NAMALWA (cell line): Measurements from ENCODE around the gene DESI1.
"Not testable (repeated sequence)": the region's sequence is repeated elsewhere in the genome, so short reads cannot be mapped to it uniquely, and the experiment has no call there.

Experiments used
- DNase-seq: peaks from one replicate; pipeline ENCODE4 v3.0.0-alpha.2; 2015; ENCODE audit warnings: low spot score

DESI1 gene

GRCh38 chr22:41634610-41635009, 13.8 kb upstream of the DESI1 start:
- DNase-seq: not testable (repeated sequence)

- DNase-seq: not testable (repeated sequence)
These were observed 10.8 kb upstream of the DESI1 start for GRCh38 chr22:41631615-41632014.

DNA sequence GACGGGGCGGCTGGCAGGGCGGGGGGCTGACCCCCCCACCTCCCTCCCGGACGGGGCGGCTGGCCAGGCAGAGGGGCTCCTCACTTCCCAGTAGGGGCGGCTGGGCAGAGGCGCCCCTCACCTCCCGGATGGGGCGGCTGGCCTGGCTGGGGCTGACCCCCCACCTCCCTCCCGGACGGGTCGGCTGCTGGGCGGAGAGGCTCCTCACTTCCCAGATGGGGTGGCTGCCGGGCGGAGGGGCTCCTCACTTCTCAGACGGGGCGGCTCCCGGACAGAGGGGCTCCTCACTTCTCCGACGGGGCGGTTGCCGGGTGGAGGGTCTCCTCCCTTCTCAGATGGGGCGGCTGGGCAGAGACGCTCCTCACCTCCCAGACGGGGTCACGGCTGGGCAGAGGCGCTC, 10.3 kb upstream of the DESI1 start:
- DNase-seq: not testable (repeated sequence)

GRCh38 chr22:41625577-41625976, 4.7 kb upstream of the DESI1 start:
- DNase-seq: no peak

GRCh38 chr22:41621911-41622179, 1.0 kb upstream of the DESI1 start:
- DNase-seq: no peak

DNA sequence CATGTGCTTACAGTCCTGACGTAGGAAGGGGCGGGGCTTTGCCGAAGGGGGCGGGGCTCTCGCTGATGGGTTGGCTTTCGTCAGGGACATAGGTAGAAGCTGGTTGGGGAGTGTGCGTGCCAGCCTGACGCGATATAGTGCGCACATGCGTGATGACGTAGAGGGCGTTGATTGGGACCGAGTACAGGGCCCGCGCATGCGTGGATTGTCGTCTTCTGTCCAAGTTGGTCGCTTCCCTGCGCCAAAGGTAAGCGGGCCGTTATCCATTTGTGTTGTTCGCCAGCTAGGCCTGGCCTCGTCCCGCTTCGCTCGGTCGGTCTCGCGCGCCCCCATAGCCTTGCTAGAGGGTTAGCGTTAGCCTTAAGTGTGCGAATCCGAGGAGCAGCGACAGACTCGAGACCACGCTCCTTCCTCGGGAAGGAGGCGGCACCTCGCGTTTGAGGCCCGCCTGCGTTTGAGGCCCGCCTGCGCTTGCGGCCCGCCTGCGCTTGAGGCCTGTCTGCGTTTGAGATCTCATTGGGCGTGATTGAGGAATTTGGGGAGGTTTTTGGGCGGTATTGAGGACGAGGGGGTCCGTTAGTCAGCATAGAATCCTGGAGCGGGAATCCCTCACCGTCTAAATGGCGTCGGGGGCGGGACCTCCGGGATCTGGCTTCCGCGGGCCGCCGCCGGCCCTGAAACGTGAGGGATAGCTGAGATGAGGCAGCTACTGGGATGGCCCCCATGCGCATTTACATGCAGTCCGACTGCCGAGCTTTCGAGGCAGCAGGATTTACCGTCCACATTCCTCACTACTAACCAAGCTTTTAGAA, 462 bp upstream of the DESI1 start, which contains the start of gene XRCC6:
XRCC6 (plus strand) TSS at position 197 of the 812 bp plus-strand sequence. CDS start 710 bp downstream, outside the sequence.
- peak; percentile 99 for DNase-seq

DNA sequence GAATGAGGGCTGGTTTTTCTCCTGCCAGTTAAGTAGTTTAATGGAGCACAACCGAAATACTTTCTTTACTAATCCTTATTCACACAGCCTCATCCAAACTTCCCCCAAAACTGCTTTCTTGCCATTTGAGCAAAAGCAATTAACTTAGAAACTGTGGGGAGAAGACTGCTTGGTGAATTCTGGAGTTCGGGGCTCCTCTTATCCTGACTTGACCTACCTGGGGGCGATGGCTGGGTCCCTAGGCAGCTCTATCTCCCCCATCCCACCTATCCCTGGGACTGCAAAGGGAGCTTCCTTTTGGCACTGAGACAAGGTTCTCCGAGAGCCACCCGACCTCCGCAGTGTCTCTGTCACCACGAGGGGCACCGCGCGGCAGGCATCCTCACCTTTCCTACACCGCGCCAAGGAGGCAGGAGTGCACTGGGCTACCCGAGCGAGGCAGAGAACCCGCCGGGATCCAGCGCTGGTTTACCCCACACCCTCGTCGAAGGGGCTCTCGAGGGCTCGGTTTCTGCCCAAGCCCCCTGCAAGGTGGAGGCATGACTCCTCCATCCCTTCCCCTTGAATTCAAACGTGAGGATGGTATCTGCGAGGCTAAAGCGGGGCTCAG, 759 bp downstream of the DESI1 start:
- DNase-seq: peak; percentile 65

DNA sequence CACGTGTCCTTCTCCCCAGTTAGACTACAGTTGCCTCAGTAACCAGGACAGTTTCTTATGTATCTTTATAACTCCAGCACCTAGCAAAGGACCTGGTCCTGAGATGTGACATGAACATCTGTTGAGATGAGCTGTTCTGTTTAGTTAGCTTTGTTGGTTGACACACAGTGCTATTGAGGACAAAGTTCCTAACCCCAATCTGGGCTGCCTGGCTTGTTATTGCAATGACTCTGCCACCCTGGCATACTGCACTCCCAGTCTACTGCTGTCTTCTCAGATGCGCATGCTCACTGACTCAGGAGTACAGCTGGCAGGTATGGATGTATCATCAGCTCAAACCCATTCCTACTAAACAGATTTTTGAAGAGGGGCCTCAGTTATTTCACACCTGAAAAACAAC, 7.4 kb downstream of the DESI1 start:
- no peak for DNase-seq

DNA sequence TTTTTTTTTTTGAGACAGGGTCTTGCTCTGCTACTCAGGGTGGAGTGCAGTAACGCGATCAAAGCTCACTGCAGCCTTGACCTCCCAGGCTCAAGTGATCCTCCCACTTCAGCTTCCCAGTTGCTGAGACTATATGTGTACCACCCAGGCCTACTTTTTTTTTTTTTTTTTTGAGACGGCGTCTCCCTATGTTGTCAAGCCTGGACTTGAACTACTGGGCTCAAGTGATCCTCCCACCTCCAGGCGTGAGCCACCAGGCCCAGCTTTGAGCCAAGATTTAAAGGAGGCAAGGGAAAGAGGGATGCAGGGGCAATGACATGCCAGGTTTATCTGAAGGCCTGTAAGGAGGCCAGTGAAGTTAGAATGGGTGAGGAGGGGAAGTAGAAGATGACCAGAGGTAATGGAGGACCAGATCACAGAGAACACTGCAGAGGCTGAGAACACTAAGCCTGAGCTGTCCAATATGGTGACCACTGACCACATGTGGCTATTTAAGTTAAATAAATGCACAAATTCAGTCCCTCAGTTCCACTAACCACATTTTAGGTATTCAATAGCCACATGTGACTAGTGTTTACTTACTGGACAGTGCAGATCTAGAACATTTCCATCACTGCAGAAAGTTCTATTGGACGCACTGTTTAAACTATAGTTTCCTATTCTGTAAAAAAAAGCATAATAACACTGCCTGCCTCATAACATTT, 8.1 kb downstream of the DESI1 start:
- no peak for DNase-seq

DNA sequence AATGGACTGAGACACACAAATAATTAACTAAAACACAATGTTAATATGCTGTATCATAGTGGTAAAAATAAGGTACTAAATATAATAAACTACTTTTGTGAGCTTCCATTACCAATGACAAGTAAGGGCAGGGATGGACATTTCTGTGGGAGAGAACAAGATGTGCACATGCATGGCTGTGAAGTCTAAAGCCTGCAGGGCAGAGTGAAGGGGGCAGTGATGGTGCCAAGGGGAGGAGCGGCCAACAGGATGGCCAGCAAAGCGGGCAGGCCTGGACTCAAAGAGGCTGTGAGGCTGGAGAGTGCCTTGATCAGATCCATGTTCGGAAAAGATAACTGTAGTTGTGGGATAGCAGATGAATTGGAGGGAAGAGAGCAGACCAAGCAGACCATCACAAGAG, 12.5 kb downstream of the DESI1 start:
- no peak for DNase-seq

GRCh38 chr22:41603873-41604332, 16.9 kb downstream of the DESI1 start:
- no peak for DNase-seq

- no peak for DNase-seq
These were observed 19.9 kb downstream of the DESI1 start for GRCh38 chr22:41600976-41601375.

DNA sequence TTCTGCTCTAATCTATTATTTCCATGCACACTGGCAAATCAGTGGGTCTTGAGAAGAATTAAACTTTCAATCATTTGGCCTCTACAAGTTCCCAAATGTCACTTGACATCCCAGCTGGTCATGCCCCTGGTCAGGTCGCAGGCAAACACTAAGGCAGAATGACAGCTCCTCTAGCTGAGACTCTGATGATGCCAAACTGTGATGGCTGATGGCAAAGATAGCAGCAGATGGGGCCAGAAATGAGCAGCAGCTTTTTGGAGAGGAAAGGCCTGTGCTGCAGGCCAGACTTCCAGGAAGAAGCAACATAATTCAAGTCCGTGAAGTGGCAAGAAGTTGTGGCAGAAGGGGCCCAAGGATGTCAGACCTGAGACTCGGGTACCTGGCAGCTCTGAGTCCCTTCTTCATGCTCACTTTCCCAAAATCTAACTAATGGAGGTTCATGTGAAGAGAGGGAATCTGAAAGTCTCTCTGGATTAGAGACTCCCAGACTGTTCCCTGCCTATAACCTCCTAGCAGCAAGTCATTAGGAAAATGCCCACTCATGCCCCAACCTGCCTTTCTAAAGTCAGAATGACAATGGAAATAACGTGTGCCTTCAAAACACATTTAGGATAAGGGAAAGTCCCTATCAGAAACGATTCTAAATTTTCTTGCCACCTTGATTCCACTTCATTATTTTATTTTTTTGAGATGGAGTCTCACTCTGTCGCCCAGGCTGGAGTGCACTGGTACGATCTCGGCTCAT, 21.8 kb downstream of the DESI1 start:
- no peak for DNase-seq

- DNase-seq: no peak
These were observed 22.8 kb downstream of the DESI1 start for GRCh38 chr22:41598081-41598480.

DNA sequence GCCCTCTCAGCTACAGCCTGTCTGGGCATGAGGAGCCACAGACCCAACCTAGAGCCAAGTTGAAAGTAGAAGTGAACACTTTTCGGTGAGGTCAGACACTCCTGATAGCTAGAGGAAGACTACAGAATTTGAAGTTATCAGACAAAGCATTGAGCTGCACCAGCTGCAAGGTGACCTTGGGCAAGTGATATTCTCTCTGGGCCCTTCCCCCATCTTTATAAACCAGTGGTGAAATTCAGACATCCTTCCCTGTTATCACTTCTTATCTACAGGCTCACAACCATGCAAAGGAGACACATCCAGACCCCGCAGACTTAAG, 23.2 kb downstream of the DESI1 start:
- no peak for DNase-seq

DNA sequence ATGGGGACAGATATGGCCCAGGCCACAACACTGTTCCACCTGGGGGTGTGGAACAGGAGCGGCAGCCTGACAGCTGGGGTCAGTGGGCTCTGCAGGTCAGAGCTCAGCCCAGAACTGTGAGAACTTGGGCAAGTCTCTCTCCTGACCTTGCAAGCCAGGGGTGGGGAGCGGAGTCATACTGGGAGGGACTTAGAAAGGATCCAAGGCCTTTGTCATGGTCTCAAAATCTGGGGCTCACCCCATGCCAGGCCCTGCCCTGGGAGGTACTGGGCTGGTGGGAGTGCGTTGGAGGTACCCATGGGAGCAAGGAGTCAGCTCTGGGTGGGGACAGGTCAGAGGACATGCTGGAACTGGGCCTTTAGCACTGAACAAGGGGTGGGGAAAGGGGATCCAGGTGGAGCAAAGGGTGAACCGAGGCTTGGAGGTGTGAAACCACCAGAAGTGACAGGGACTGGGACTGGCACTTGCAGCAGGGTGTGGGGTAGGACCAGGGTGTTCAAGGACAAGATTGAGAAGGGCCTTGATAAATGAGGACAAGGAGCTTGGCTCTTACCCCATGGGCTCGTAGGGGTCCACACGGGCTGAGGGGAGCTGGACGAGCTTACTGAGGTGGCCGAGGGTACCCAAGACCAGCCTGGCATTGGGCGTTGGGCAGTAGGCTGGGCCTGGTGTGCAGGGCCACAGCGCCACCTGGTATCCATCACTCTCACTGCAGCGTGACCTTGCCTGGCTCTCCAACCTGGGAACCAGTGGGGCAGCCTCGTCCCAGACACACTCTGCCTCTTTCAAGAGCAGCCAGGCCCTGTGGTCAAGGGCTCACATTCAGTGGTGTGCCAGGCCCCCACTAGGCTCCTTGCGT, 23.8 kb downstream of the DESI1 start:
- peak; percentile 53 for DNase-seq

GRCh38 chr22:41595703-41596102, 25.1 kb downstream of the DESI1 start:
- DNase-seq: no peak

DNA sequence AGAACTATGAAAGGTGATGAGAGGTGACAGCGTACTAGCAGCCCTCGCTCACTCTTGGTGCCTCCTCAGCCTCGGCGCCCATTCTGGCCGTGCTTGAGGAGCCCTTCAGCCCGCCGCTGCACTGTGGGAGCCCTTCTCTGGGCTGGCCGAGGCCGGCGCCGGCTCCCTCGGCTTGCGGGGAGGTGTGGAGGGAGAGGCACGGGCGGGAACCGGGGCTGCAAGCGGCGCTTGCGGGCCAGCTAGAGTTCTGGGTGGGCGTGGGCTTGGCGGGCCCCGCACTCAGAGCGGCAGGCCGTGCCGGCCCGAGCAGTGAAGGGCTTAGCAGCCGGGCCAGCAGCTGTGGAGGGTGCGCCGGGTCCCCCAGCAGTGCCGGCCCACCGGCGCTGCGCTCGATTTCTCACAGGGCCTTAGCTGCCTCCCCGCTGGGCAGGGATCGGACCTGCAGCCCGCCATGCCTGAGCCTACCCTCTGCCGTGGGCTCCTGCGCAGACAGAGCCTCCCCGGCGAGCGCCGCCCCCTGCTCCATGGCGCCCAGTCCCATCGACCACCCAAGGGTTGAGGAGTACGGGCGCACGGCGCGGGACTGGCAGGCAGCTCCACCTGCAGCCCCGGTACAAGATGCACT, 27.4 kb downstream of the DESI1 start:
- DNase-seq: not testable (repeated sequence)

DNA sequence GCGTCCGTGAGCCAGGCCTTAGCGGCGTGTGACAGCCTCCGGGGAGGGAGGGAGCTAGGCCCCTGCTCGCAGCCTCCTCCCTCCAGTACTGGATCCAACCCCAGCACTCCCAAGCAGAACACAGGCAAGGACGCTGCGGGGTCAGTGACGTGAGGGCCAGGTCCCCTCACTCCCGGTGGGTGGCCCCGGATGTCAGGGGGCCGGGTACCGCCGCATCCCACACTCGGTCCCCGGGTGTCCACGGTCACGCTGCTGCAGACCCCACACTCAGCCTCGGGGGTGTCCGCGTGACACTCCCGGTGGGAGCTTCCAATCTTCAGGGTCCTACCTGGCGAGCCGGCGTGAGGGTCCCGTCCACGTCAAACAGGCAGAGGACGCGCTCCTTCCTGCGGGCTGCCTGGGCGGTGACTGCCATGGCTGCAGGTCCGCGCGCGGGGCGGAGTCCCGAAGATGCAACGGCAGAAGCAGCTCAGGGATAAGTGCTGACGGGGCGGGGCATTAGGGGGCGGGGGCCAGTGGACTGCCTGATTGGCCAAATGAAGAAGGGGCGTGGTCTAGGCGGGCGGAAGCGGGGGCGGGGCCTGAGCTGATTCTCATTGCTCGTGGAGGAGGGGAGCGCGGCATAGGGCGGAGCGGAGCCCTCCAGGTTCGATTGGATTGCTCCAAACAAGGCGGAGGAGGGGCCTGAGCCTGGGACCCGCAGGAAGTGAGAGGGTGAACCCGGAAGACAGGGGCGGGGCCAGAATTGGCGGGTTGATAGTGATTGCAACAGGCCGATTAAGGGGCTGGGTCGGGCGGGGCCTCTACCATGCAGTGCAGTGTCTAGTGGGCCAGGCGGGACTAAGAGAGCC, 31.2 kb downstream of the DESI1 start, which contains the start of gene PMM1:
PMM1 (minus strand) TSS at position 450 of the 851 bp plus-strand sequence; CDS start at position 415, 35 bp downstream.
- DNase-seq: peak; percentile 100

DNA sequence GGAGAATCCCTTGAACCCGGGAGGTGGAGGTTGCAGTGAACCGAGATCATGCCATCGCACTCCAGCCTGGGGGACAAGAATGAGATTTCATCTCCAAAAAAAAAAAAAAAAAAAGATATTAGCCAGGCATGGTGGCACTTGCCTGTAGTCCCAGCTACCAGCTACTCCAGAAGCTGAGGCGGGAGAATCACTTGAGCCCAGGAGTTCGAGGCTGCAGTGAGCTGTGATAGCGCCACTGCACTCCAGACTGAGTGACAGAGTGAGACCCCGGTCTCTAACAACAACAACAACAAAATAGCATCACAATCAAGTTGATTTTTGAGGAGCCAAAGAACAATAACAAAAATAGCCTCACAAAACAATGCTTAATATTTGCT, 33.5 kb downstream of the DESI1 start:
- no peak for DNase-seq
